Upper lobe of left lung (tissue), 4 donors: ENCODE measurements around the gene R3HDM4.

Experiments used
- CTCF ChIP-seq, 6 experiments: fragments of 450-650 bp in 4 of 6; fragments of 200-600 bp in 2 of 6; sonication (generic) in 2 of 6; IDR thresholded peaks; one replicate each; pipeline ENCODE4 v1.5.1; 2016 to 2019; ENCODE audit warnings: antibody characterized with exemption in 6 of 6
- EP300 ChIP-seq, 4 donors: sonication (generic); formaldehyde crosslinking; IDR thresholded peaks; one replicate each; pipeline ENCODE4 v1.5.1; 2017; ENCODE audit warnings: antibody characterized with exemption in 4 of 4, control low read depth in 2 of 4
- POLR2A ChIP-seq, 4 donors: fragments of 450-650 bp; IDR thresholded peaks; one replicate each; pipeline ENCODE4 v1.5.1; 2016 to 2017; ENCODE audit warnings: antibody characterized with exemption in 4 of 4, mild to moderate bottlenecking in 2 of 4
- POLR2AphosphoS5 ChIP-seq, 2 donors: sonication (generic); formaldehyde crosslinking; IDR thresholded peaks; one replicate each; pipeline ENCODE4 v1.5.1; 2017; ENCODE audit warnings: antibody characterized with exemption in 2 of 2

- TF ChIP-seq CTCF (IDR thresholded peaks at IDR 0.05) (no peak), POLR2AphosphoS5 (IDR thresholded peaks at IDR 0.05) (no peak), POLR2A (IDR thresholded peaks at IDR 0.05) (no peak), EP300 (IDR thresholded peaks at IDR 0.05) (no peak)
Measured at GRCh38 chr19:850979-851335, 62.1 kb downstream of the R3HDM4 start.
